AG04450 (cell line): Measurements from ENCODE around the gene TMEM259. TPM values are rescaled to one million over a fixed set of nuclear protein-coding genes. Genes with fewer than 3 reads are reported as not detected.

ENCODE experiments used
- CTCF ChIA-PET: fragments of 300-600, 350-600 bp; formaldehyde crosslinking; extraction: SDS; loops from one replicate; lab custom pipeline; 2022; ENCODE audit warnings: antibody characterized with exemption, inconsistent platforms; lab: Charles Lee
- POLR2A ChIA-PET: fragments of 350-600 bp; formaldehyde crosslinking; extraction: SDS; loops from one replicate; lab custom pipeline; 2021; ENCODE audit warnings: antibody characterized with exemption, inconsistent platforms; lab: Yijun Ruan, JAX
- DNase-seq: peaks from one replicate; pipeline ENCODE4 v3.0.0-alpha.2; 2011; ENCODE audit warnings: low read depth, low spot score
- H3K27ac ChIP-seq: one replicate; pipeline ENCODE4 v1.5.1; 2012; ENCODE audit warnings: low read depth, low read length, control low read depth
- H3K27me3 ChIP-seq: one replicate; pipeline ENCODE4 v1.6.0; 2012; ENCODE audit warnings: low read length; ENCODE audit not compliant: control insufficient read depth, insufficient read depth
- H3K4me3 ChIP-seq: 2 replicates; pipeline ENCODE4 v1.5.1; 2011; ENCODE audit warnings: mild to moderate bottlenecking, low read depth, low read length, control low read depth
- H3K9me3 ChIP-seq: 2 replicates; pipeline ENCODE4 v1.5.1; 2012; ENCODE audit warnings: low read length; ENCODE audit not compliant: control insufficient read depth, insufficient read depth
- CTCF ChIP-seq: IDR thresholded peaks from 2 replicates; pipeline ENCODE4 v1.5.1; 2011; ENCODE audit warnings: low read depth, low read length, control low read depth, inconsistent platforms
- polyA plus RNA-seq: library from polyadenylated mRNA; depleted of rRNA; stranded (reverse); fragments of >200 nt; gene quantifications from 2 replicates; pipeline ENCODE4 v1.2.3, GENCODE V29; 2011

The TMEM259 gene
- polyA plus RNA-seq, 1 experiment = 55.8 TPM

- no peaks in the 10 kb centered on the region for H3K27me3 ChIP-seq
- peaks cover 56% of the 10 kb centered on the region for H3K9me3 ChIP-seq
- no peak for DNase-seq
- ChIA-PET CTCF (no interaction called here), POLR2A (interaction anchor here (0.6 kb wide), 1 partner anchor 206 kb away, joined by 3 read pairs; no protein-coding TSS in a partner anchor)
- no peak overlapping the region for H3K27ac ChIP-seq
- no peak overlapping the region for H3K4me3 ChIP-seq
- no peak for TF ChIP-seq CTCF
These were observed 26.1 kb upstream of the TMEM259 start for GRCh38 chr19:1046836-1047695.

- peaks cover 47% of the 10 kb centered on the region for H3K9me3 ChIP-seq
- no peak for DNase-seq
- H3K27me3 ChIP-seq = no peaks in the 10 kb centered on the region
- TF ChIP-seq CTCF = no peak
- H3K27ac ChIP-seq = no peak overlapping the region
- no peak overlapping the region for H3K4me3 ChIP-seq
- POLR2A ChIA-PET = no interaction called here
- CTCF ChIA-PET = no interaction called here
These were observed 25.2 kb upstream of the TMEM259 start for GRCh38 chr19:1046117-1046626.

- Histone ChIP-seq H3K4me3 (no peak overlapping the region), H3K27ac (no peak overlapping the region), H3K9me3 (peaks cover 42% of the 10 kb centered on the region), H3K27me3 (no peaks in the 10 kb centered on the region)
- CTCF ChIA-PET = no interaction called here
- POLR2A ChIA-PET = no interaction called here
- no peak for DNase-seq
- TF ChIP-seq CTCF = no peak
These were observed 24.3 kb upstream of the TMEM259 start for GRCh38 chr19:1045247-1045603.

GRCh38 chr19:1042689-1043511, 22.0 kb upstream of the TMEM259 start:
- peaks cover 34% of the 10 kb centered on the region for H3K9me3 ChIP-seq
- ChIA-PET POLR2A (interaction anchor here (0.6 to 8.2 kb wide), 3 partner anchors 13 to 241 kb away, joined by 3 to 126 read pairs (median 5); partner anchors contain the start of gene CNN2), CTCF (interaction anchor here (1.5 kb wide), 1 partner anchor 70 kb away, joined by 8 read pairs; no protein-coding TSS in a partner anchor)
- H3K27me3 ChIP-seq = no peaks in the 10 kb centered on the region
- H3K4me3 ChIP-seq = no peak overlapping the region
- no peak for DNase-seq
- no peak overlapping the region for H3K27ac ChIP-seq
- no peak for TF ChIP-seq CTCF
